ENCODE measurements around the gene AGFG2. TPM values are rescaled to one million over a fixed set of nuclear protein-coding genes. Genes with fewer than 3 reads are reported as not detected.
A peak's percentile ranks its signal among the peaks of the same experiment; 100 is the strongest.
"Not testable (repeated sequence)": the region's sequence is repeated elsewhere in the genome, so short reads cannot be mapped to it uniquely, and the experiment has no call there.

Gene AGFG2
- total RNA-seq, 1 experiment from 2014 or later, result 11.9 TPM

GRCh38 chr7:100546926-100547800 is 8.2 kb downstream of the AGFG2 start:
- TF ChIP-seq CTCF (IDR thresholded peaks at IDR 0.05; ENCODE audit: unreplicated experiment), result no peak
- ChIA-PET POLR2A (interaction anchor here (1.5 to 3.2 kb wide), 2 partner anchors 8 to 41 kb away, joined by 4 to 23 read pairs; no protein-coding TSS in a partner anchor), CTCF (interaction anchor here (0.5 to 5.4 kb wide), 5 partner anchors 12 to 154 kb away, joined by 3 to 52 read pairs (median 4); no protein-coding TSS in a partner anchor)
- BruUV-seq (replicated peaks), result no TSS peak
- intact Hi-C loops (cut with micrococcal nuclease), result no loop called here
- H3K4me1 Mint-ChIP-seq (ENCODE audit: insufficient read depth, unreplicated experiment), result peaks cover 40% of the 10 kb centered on the region
- H3K9me3 Mint-ChIP-seq (ENCODE audit: unreplicated experiment), result no peaks in the 10 kb centered on the region
- no peak overlapping the region for H3K4me3 Mint-ChIP-seq (ENCODE audit: unreplicated experiment)
- peak overlapping the region; percentile 78 for H3K27ac Mint-ChIP-seq (ENCODE audit: low read depth, unreplicated experiment)
- H3K27me3 Mint-ChIP-seq (ENCODE audit: insufficient read depth, unreplicated experiment), result no peaks in the 10 kb centered on the region
- peaks cover 22% of the 10 kb centered on the region for H3K36me3 Mint-ChIP-seq (ENCODE audit: insufficient read depth, unreplicated experiment)
- DNase-seq (ENCODE audit: unreplicated experiment), result no peak

- POLR2A ChIA-PET, result interaction anchor here (2.4 kb wide), 1 partner anchor 9 kb away, joined by 14 read pairs; the partner anchor contains the start of gene AGFG2
- intact Hi-C loops (cut with micrococcal nuclease), result no loop called here
These were observed 8.9 kb downstream of the AGFG2 start for GRCh38 chr7:100547872-100548271.

DNA sequence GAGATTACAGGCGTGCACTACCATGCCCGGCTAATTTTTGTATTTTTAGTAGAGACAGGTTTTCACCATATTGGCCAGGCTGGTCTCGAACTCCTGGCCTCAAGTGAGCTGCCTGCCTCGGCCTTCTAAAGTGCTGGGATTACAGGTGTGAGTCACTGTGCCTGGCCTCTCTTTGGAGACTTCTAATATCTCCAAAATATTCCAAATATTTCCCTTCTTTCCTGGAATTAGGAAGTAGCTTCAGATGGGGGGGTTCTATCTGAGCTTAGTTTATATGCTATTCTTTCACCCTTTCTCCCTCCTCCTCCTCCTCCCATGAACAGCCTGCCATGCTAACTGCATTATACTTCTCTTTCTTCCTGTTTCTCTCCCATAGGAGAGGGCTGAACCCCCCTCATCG is 9.4 kb downstream of the AGFG2 start:
- DNase-seq (ENCODE audit: unreplicated experiment); intact Hi-C loops (cut with micrococcal nuclease); BruUV-seq (replicated peaks); H3K27me3 Mint-ChIP-seq (ENCODE audit: insufficient read depth, unreplicated experiment); H3K4me3 Mint-ChIP-seq (ENCODE audit: unreplicated experiment); H3K9me3 Mint-ChIP-seq (ENCODE audit: unreplicated experiment); H3K27ac Mint-ChIP-seq (ENCODE audit: low read depth, unreplicated experiment): not testable (repeated sequence)
- H3K36me3 Mint-ChIP-seq (ENCODE audit: insufficient read depth, unreplicated experiment), result peaks cover 35% of the 10 kb centered on the region
- peaks cover 36% of the 10 kb centered on the region for H3K4me1 Mint-ChIP-seq (ENCODE audit: insufficient read depth, unreplicated experiment)
- POLR2A ChIA-PET, result interaction anchor here (1.4 to 2.4 kb wide), 2 partner anchors 9 to 120 kb away, joined by 4 to 14 read pairs; partner anchors contain the start of genes AGFG2 and ZCWPW1
- CTCF ChIA-PET, result interaction anchor here (1.1 to 5.4 kb wide), 4 partner anchors 11 to 66 kb away, joined by 3 to 52 read pairs (median 10); no protein-coding TSS in a partner anchor

More at GRCh38 chr7:100547872-100548271, 8.9 kb downstream of the AGFG2 start:
- peaks cover 36% of the 10 kb centered on the region for H3K4me1 Mint-ChIP-seq (ENCODE audit: insufficient read depth, unreplicated experiment)
- no peaks in the 10 kb centered on the region for H3K27me3 Mint-ChIP-seq (ENCODE audit: insufficient read depth, unreplicated experiment)
- TF ChIP-seq CTCF (IDR thresholded peaks at IDR 0.05; ENCODE audit: unreplicated experiment), result no peak
- H3K4me3 Mint-ChIP-seq (ENCODE audit: unreplicated experiment), result no peak overlapping the region
- DNase-seq (ENCODE audit: unreplicated experiment), result no peak
- H3K27ac Mint-ChIP-seq (ENCODE audit: low read depth, unreplicated experiment), result peak overlapping the region; percentile 78
- no TSS peak for BruUV-seq (replicated peaks)
- no peaks in the 10 kb centered on the region for H3K9me3 Mint-ChIP-seq (ENCODE audit: unreplicated experiment)
- CTCF ChIA-PET, result interaction anchor here (1.1 to 5.4 kb wide), 3 partner anchors 12 to 28 kb away, joined by 4 to 52 read pairs (median 14); no protein-coding TSS in a partner anchor
- peaks cover 29% of the 10 kb centered on the region for H3K36me3 Mint-ChIP-seq (ENCODE audit: insufficient read depth, unreplicated experiment)

- intact Hi-C loops (cut with micrococcal nuclease), result no loop called here
- H3K36me3 Mint-ChIP-seq (ENCODE audit: insufficient read depth, unreplicated experiment), result peaks cover 46% of the 10 kb centered on the region
- H3K9me3 Mint-ChIP-seq (ENCODE audit: unreplicated experiment), result no peaks in the 10 kb centered on the region
- H3K4me1 Mint-ChIP-seq (ENCODE audit: insufficient read depth, unreplicated experiment), result peaks cover 5% of the 10 kb centered on the region
- no peak overlapping the region for H3K4me3 Mint-ChIP-seq (ENCODE audit: unreplicated experiment)
- ChIA-PET CTCF (interaction anchor here (1.7 kb wide), 1 partner anchor 10 kb away, joined by 3 read pairs; no protein-coding TSS in a partner anchor), POLR2A (interaction anchor here (0.6 to 1.6 kb wide), 3 partner anchors 13 to 121 kb away, joined by 4 to 5 read pairs (median 5); partner anchors contain the start of genes AGFG2 and TSC22D4)
- peak overlapping the region; percentile 73 for H3K27ac Mint-ChIP-seq (ENCODE audit: low read depth, unreplicated experiment)
- no TSS peak for BruUV-seq (replicated peaks)
- H3K27me3 Mint-ChIP-seq (ENCODE audit: insufficient read depth, unreplicated experiment), result no peaks in the 10 kb centered on the region
- no peak for TF ChIP-seq CTCF (IDR thresholded peaks at IDR 0.05; ENCODE audit: unreplicated experiment)
- DNase-seq (ENCODE audit: unreplicated experiment), result no peak
These were observed 13.5 kb downstream of the AGFG2 start for GRCh38 chr7:100552532-100552931.

Measured in MCF 10A (cell line).